ENCODE measurements around the gene VIP.
"Not testable (repeated sequence)": the region's sequence is repeated elsewhere in the genome, so short reads cannot be mapped to it uniquely, and the experiment has no call there.

Gene VIP

DNA sequence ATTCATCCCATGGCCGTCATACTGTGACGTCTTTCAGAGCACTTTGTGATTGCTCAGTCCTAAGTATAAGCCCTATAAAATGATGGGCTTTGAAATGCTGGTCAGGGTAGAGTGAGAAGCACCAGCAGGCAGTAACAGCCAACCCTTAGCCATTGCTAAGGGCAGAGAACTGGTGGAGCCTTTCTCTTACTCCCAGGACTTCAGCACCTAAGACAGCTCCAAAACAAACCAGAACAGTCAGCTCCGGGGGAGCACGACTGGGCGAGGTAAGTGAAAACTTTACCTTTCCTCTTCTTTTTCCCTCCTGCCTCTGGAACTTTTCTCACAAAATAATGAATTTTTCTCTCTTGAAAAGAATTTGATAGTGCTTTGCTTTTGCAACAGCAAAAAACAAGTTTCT is at the start of gene VIP:
Gene VIP, plus strand, starts transcription at position 104 of the 400 bp plus-strand sequence. CDS start 1,381 bp downstream, outside the sequence.
- no peak for DNase-seq

- DNase-seq: no peak
These were observed 49.3 kb upstream of the VIP start for GRCh38 chr6:152701081-152701862.

GRCh38 chr6:152701863-152702401 is 48.7 kb upstream of the VIP start:
- DNase-seq: no peak

DNA sequence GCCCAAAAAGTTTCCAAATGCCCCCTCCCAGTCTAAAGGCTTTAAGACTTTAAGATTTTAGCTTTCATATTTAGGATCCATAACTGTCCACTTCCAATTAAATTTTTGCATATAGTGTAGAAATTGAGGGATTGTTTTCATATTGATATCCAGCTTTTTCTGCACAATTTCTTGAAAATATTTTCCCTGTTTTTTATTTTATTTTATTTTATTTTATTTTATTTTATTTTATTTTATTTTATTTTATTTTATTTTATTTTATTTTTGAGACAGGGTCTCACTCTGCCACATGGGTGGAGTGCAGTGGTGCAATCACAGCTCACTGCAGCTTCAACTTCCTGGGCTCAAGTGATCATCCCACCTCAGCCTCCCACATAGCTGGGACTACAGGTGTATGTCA is 46.8 kb upstream of the VIP start:
- not testable (repeated sequence) for DNase-seq

- no peak for DNase-seq
These were observed 45.3 kb upstream of the VIP start for GRCh38 chr6:152705327-152705726.

DNA sequence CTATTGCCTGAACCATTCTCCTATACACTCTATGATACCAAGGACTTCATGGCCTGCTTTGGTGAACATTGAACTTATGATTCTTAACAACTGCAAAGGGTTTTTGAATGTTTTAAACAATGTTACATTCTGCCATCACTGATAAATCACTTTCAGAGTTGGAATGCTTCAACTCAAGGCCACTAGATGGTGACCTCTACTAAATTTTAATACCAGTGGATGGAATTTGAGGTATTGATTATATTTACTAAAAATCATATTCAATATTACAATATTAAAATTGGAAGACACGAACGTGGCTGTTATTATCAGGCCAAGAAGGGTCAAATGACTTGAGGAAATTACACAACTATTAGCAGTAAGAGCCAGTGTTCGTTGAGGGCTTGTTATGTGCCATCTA is 34.3 kb upstream of the VIP start:
- DNase-seq: no peak

DNA sequence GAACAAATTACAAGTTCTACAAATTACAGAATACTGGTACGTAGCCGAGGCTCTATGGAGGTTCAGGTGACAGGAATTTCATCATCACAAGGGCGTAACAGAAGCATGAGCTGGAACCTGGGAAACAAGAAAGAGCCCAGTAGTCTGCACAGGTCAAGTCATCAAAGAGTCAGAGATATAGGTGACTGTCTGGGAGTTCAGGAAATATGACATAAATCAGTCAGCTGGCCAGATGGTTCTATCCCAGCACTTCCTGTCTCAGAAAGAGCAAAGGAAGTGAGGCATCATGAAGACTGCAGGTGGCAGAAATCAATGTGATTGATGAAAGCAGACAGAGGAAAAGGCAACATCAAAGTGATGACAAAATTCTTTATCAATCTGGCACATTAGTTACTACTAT is 29.6 kb upstream of the VIP start:
- DNase-seq: no peak

GRCh38 chr6:152721956-152722355 is 28.6 kb upstream of the VIP start:
- no peak for DNase-seq

GRCh38 chr6:152723398-152723797 is 27.2 kb upstream of the VIP start:
- DNase-seq: no peak

GRCh38 chr6:152726313-152726712 is 24.3 kb upstream of the VIP start:
- DNase-seq: no peak

DNA sequence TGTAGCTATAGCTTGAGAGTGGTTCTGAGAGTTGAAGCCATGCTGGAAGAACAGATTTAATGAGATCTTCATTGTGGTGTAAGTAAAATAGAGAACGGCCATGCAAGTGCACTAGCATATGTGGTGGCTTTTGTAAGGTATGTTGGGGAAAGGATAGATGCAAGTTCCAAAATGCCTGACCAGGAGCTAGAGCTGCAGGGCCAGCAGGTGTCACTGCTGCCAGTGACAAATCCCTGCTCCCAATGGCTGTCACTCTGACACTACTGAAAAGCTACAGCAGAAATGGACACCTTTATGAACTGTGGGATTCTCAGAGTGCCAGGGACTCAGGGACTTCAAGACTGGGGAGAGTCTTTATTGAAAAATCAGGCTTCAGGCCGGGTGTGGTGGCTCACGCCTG is 23.1 kb upstream of the VIP start:
- no peak for DNase-seq

DNA sequence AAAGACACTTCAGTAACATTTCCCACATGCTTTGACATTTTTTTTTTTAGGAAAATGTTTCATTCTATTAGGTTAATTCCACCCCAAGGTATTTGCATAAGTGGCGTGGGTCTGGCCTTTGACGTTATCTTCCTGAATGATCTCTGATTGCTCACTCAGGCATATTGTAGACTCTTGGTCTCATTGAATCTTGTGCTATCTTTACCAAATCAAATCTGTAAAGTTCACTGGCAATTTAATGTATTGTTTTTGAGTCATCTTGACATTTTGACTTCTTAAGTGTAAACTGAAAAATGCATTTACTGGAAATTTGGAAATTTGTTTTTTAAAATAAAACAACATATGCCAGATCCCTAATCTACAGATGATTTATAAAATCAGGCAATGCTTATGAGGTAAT is 16.0 kb upstream of the VIP start:
- no peak for DNase-seq

DNA sequence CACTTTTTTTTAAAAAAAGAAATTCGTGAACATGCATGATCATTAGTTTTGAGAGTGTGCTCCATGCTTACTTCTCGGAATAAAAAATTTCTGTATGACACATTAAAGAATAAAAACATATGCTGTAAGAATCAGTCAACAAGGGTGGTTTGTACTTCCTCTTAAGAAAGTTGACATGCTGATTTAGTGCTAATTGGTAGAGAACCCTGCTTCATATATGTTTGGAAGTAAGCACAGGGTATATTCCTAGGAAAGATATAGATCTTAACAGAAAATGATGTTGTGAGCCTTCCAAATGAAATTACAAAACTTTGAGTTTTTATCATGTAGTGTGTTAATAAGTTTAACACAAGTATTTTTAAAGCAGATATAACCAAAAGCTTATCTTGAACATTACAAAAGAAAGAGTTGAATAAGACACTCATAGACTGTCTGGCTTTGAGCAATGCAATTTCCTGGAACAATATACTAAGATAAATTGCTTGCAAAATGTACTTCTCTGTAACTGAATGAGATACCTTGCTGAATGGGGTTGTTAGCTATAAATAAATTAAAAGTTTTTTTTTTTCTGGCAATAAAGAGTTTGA is 13.8 kb upstream of the VIP start:
- no peak for DNase-seq

DNA sequence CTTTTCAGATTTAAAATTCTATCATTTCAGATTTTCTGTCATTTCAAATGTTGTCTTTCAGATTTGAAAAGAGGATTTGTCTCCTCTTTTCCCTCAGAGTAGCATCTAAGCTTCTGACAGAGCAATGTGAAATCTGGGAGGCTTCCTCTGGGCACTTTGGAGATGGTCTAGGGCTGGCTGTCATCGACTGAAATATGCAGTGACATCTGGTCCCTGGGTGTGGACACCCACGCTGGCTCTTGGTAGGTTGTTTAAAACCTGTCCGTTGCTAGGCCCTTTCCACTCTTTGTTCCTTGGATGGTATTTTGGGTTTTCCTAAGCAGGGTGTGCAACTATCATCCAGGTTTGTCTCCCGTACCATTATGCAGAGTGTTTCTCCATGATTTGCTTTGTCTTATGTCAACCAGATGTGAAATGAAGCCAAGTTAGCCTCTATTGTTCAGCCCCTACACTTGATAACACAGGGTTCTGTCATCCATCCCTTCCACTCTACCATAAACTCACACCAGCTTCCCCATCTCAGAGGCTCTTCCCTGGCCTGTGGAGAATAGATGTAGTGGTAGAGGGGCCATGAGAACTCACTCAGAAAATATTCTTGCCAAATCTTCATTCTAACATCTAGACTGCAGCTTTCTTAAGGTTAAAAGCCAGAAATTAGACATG is 5.0 kb upstream of the VIP start:
- DNase-seq: no peak

DNA sequence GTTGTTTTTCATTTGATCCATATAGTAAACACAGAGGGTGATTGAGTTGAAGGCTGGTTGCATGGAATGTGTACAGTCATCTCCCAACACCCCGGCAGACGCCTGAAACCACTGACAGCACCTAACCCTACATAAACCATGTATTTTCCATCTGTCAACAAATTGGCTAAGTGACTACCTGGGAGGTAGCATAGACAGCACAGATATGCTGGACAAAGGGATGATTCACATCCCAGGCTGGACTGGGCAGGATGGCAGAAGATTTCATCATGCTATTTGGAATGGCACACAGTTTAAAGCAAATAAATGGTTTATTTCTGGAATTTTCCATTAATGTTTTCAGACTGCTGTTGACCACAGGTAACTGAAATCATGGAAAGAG is 4.4 kb upstream of the VIP start:
- DNase-seq: no peak

DNA sequence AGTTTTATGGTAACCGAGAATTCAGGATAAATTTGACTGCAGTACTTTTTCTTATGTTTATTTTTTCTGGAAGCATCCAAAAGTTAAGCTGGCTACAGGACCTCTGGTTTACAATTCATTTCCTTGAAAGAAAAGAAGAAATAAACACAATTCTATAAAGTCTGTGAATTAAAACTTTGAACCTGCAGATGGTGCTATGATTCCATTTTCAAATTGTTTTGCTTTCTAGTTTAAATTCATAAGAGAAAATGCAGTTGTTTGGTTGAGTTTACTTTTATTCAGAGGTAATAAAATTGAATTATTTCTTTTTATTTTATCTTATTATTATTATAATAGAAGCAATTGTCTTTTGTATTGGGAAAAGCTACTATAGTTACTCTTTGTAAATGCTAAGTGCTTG is 1.8 kb upstream of the VIP start:
- DNase-seq: no peak

DNA sequence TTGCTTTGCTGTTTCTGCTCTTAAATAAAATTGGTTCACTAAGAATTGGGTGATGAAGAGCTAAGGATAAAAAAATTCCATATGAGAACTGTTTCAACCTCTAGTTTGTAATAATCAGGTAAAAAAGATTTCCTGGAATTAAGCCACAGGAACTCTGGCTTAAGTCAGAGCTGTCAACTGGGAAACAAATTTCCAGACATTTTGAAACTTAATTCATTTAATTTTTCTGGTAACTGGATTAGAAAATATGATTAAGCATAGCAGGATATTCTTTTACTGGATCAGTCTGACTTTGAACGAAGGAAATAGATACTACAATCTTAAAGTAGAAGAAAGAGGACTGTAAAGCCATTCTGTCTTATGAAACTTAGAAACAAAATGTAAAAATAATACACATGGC is 1.3 kb upstream of the VIP start:
- DNase-seq: no peak

DNA sequence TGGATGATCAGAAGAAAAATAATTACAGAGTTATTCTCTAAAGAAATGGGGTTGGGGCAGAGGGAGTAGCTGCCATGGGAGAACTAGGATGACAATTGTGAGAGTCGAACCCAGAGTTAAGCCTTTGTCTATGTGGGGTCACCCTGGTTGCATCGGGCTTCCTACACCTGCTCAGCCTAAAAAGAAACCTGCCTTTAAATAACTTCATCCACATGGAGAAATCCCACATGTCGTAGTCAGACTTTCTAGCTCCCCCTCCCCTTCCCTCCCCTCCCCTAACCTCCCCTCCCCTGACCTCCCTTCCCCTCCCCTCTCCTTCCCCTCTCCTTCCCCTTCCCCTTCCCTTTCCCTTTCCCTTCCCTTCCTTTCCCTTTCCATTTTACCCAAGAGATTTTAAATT is 14.7 kb downstream of the VIP start:
- DNase-seq: no peak

DNA sequence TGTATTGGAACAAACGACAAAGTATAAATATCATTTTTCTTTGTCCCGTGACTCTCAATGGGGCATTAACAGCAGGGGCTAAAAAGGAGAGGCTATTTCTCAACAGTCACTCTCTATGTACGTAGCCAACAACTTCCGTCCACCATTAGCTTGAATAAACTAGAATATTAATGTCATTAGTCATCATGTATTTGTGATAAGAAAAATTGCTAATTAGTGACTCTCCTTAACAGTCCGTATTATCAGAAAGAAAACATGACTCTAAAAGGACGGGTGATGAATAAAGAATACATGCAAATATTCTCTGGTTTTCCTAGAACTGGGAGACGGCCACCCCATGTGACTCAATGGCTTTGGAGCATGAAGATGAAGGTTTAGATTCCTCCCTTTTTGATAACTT is 18.6 kb downstream of the VIP start:
- no peak for DNase-seq

- DNase-seq: no peak
These were observed 19.4 kb downstream of the VIP start for GRCh38 chr6:152769993-152770392.

- no peak for DNase-seq
These were observed 20.6 kb downstream of the VIP start for GRCh38 chr6:152771061-152771687.

DNA sequence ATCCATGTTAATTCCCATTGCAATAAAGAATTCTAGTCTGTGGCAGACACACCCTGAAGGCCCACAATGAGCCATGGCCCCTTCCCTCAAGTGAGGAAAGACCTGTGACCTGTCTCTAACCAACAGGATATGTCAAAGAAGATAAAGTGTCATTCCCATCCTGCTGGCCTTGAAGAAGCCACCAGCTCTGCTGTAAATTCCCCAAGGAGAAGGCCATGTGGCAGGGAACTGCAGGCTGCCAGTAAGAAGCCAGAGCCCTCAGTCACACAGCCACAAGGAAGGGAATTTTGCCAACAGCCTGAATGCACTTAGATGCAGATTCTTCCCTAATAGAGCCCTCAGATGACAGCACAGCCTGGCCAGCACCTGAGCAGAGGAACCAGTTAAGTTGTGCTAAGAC is 24.8 kb downstream of the VIP start:
- no peak for DNase-seq

DNA sequence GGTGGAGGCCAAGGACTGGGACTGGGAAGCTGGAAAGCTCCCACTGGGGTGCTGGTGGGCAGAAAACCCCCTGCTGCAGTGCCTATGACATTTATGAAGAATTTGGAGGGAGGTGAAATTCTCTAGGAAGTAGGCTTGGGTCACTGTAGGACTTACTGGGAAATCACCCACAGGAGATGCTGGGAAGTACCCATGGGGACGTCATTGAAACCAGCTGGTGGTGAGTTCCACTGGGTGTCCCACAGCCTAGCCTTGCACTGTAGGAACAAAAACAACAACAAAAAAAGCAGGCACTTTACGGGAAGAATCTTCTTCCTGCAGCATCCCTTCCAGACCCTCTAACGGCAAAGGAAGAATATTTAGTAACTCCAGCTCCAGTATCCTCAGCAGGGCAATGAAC is 26.2 kb downstream of the VIP start:
- no peak for DNase-seq

Measured in NCI-H187 (cell line).